HCT116 (cell line): ENCODE measurements around the gene TEX26. TPM values are rescaled to one million over a fixed set of nuclear protein-coding genes. Genes with fewer than 3 reads are reported as not detected.

ENCODE experiments used
- ATAC-seq: fragments of 200-7000 bp; cut with Tn5 transposase; 2 replicates; pipeline ENCODE4 v1.9.1; 2020; ENCODE audit warnings: mild to moderate bottlenecking, moderate library complexity
- BruUV-seq: library from RNA; stranded (reverse); fragments of 400-500 nt; replicated peaks from 2 replicates; lab custom pipeline; 2021; lab: Mats Ljungman, UMichigan
- CTCF ChIA-PET: fragments of 300-600 bp; sonication (Branson Sonifier 250); formaldehyde crosslinking; loops from one replicate; lab custom pipeline; 2021; ENCODE audit warnings: antibody characterized with exemption; lab: Charles Lee
- POLR2A ChIA-PET: fragments of 300-600, 350-600 bp; sonication (Branson Sonifier 250); formaldehyde crosslinking; loops from one replicate; lab custom pipeline; 2021; ENCODE audit warnings: antibody characterized with exemption; lab: Charles Lee
- RAD21 ChIA-PET, 2 experiments: fragments of 300-600 bp; sonication (Branson Sonifier 250); formaldehyde crosslinking; loops; one replicate each; lab custom pipeline; 2023; ENCODE audit warnings: low total read pairs in 2 of 2; ENCODE audit not compliant: uncharacterized antibody in 2 of 2, unreplicated experiment in 2 of 2, low non-redundant PET in 1 of 2; lab: Charles Lee
- DNase-seq: peaks from one replicate; pipeline ENCODE4 v3.0.0-alpha.2; 2010; ENCODE audit warnings: low read depth, low spot score
- H2AFZ ChIP-seq: fragments of 200-600 bp; shearing (Covaris generic), sonication (generic); 2 replicates; pipeline ENCODE4 v1.6.1; 2017; ENCODE audit warnings: low read depth, mixed run types, mixed read lengths, antibody characterized with exemption, low read length; ENCODE audit not compliant: poor library complexity, severe bottlenecking
- H3K27ac ChIP-seq: 2 replicates; pipeline ENCODE4 v1.5.1; 2012; ENCODE audit warnings: low read depth, low read length
- H3K27me3 ChIP-seq: fragments of 200-600 bp; sonication (generic); 2 replicates; pipeline ENCODE4 v1.6.1; 2016; ENCODE audit warnings: mixed run types, low read length, mixed read lengths; ENCODE audit not compliant: insufficient read depth
- H3K36me3 ChIP-seq, 2 experiments: fragments of 200-500 bp in 1 of 2; fragments of 200-600 bp in 1 of 2; sonication (Bioruptor generic) in 1 of 2; sonication (generic) in 1 of 2; 2 replicates each; pipeline versions ENCODE4 v1.5.1 to v1.6.1; 2014 to 2016; ENCODE audit warnings: low read length in 2 of 2, inconsistent platforms in 1 of 2, mixed read lengths in 1 of 2, mixed run types in 1 of 2; ENCODE audit not compliant: insufficient read depth in 2 of 2, control insufficient read depth in 1 of 2
- H3K4me1 ChIP-seq, 2 experiments: fragments of 200-600 bp in 1 of 2; sonication (generic) in 1 of 2; 2 replicates each; pipeline versions ENCODE4 v1.5.1 to v1.6.1; 2012 to 2017; ENCODE audit warnings: low read length in 2 of 2, inconsistent platforms in 1 of 2, mild to moderate bottlenecking in 1 of 2, mixed read lengths in 1 of 2, mixed run types in 1 of 2, moderate library complexity in 1 of 2; ENCODE audit not compliant: insufficient read depth in 2 of 2, control insufficient read depth in 1 of 2
- H3K4me2 ChIP-seq: fragments of 200-600 bp; sonication (generic); 2 replicates; pipeline ENCODE4 v1.6.1; 2017; ENCODE audit warnings: mixed run types, low read length, mixed read lengths
- H3K4me3 ChIP-seq, 2 experiments: fragments of 200-600 bp in 1 of 2; sonication (generic) in 1 of 2; replicated peaks in 1 of 2; 2 replicates each; pipeline ENCODE4 v1.5.1; 2011 to 2016; ENCODE audit warnings: low read length in 2 of 2, control low read depth in 1 of 2, low read depth in 1 of 2, mild to moderate bottlenecking in 1 of 2, mixed read lengths in 1 of 2, mixed run types in 1 of 2
- H3K79me2 ChIP-seq: fragments of 200-600 bp; sonication (generic); 2 replicates; pipeline ENCODE4 v1.6.1; 2017; ENCODE audit warnings: mild to moderate bottlenecking, mixed run types, low read length, moderate library complexity, mixed read lengths; ENCODE audit not compliant: insufficient read depth
- H3K9ac ChIP-seq: fragments of 200-600 bp; sonication (generic); 2 replicates; pipeline ENCODE4 v1.6.1; 2016; ENCODE audit warnings: low read length, mixed read lengths
- H3K9me2 ChIP-seq: fragments of 200-600 bp; sonication (generic), shearing (Covaris generic); 2 replicates; pipeline ENCODE4 v1.6.1; 2017; ENCODE audit warnings: mixed run types, mild to moderate bottlenecking, moderate library complexity; ENCODE audit not compliant: insufficient read depth
- H3K9me3 ChIP-seq, 2 experiments: fragments of 200-500 bp in 1 of 2; fragments of 200-600 bp in 1 of 2; sonication (Bioruptor generic) in 1 of 2; sonication (generic) in 1 of 2; 2 replicates each; pipeline ENCODE4 v1.6.1; 2014 to 2017; ENCODE audit warnings: low read length in 2 of 2, mixed read lengths in 2 of 2, inconsistent platforms in 1 of 2, low read depth in 1 of 2, mild to moderate bottlenecking in 1 of 2, mixed run types in 1 of 2, moderate library complexity in 1 of 2; ENCODE audit not compliant: control insufficient read depth in 1 of 2, insufficient read depth in 1 of 2
- H4K20me1 ChIP-seq: fragments of 200-600 bp; sonication (generic), shearing (Covaris generic); 2 replicates; pipeline ENCODE4 v1.6.1; 2017; ENCODE audit warnings: mixed run types, mild to moderate bottlenecking, moderate library complexity; ENCODE audit not compliant: insufficient read depth
- EGR1 ChIP-seq: IDR thresholded peaks from 2 replicates; pipeline ENCODE4 v1.6.1; 2012; ENCODE audit warnings: low read depth
- POLR2A ChIP-seq: IDR thresholded peaks from 2 replicates; pipeline ENCODE4 v1.7.0; 2011; ENCODE audit warnings: borderline replicate concordance; ENCODE audit not compliant: insufficient read depth, insufficient read length; ENCODE audit errors: extremely low read depth
- POLR2AphosphoS5 ChIP-seq: IDR thresholded peaks from 2 replicates; pipeline ENCODE4 v1.6.1; 2011; ENCODE audit warnings: mild to moderate bottlenecking, low read depth, low read length, moderate library complexity
- RAD21 ChIP-seq: IDR thresholded peaks from 2 replicates; pipeline ENCODE4 v1.6.1; 2012; ENCODE audit warnings: low read depth, mild to moderate bottlenecking
- YY1 ChIP-seq: IDR thresholded peaks from 2 replicates; pipeline ENCODE4 v1.6.1; 2011; ENCODE audit warnings: low read length, low read depth, moderate library complexity, mild to moderate bottlenecking; ENCODE audit not compliant: insufficient replicate concordance; ENCODE audit errors: extremely low read depth
- intact Hi-C: fragments of 100-400 bp; cut with micrococcal nuclease; formaldehyde crosslinking; loops from 2 replicates; pipeline ENCODE4 v1.10.0; 2022
- total RNA-seq: library from RNA; stranded (reverse); gene quantifications from one replicate; pipeline ENCODE4 v1.2.1, GENCODE V29; 2021; ENCODE audit not compliant: unreplicated experiment

The TEX26 gene
- total RNA-seq, 1 experiment from 2014 or later, result not detected

- no peak overlapping the region for H3K4me3 ChIP-seq
- H3K4me1 ChIP-seq, result no peaks in the 10 kb centered on the region
- no peaks in the 10 kb centered on the region for H3K79me2 ChIP-seq
- H4K20me1 ChIP-seq, result no peaks in the 10 kb centered on the region
- no peak overlapping the region for H2AFZ ChIP-seq
- H3K4me2 ChIP-seq, result no peak overlapping the region
- CTCF ChIA-PET, result no interaction called here
- DNase-seq, result no peak
- H3K9me2 ChIP-seq, result no peaks in the 10 kb centered on the region
- RAD21 ChIA-PET, result no interaction called here
- ATAC-seq, result no peak
- H3K36me3 ChIP-seq, result no peaks in the 10 kb centered on the region
- BruUV-seq, result no TSS peak
- intact Hi-C loops, result loop anchor here (10.0 kb wide), 1 partner anchor 60 kb away; no protein-coding TSS in a partner anchor
- H3K9me3 ChIP-seq, result no peaks in the 10 kb centered on the region
- TF ChIP-seq RAD21, result no peak
- TF ChIP-seq POLR2AphosphoS5, result no peak
- POLR2A ChIA-PET, result no interaction called here
- no peak overlapping the region for H3K27ac ChIP-seq
- H3K27me3 ChIP-seq, result no peaks in the 10 kb centered on the region
- H3K9ac ChIP-seq, result no peak overlapping the region
Measured at GRCh38 chr13:30924721-30925120, 7.7 kb upstream of the TEX26 start.

DNA sequence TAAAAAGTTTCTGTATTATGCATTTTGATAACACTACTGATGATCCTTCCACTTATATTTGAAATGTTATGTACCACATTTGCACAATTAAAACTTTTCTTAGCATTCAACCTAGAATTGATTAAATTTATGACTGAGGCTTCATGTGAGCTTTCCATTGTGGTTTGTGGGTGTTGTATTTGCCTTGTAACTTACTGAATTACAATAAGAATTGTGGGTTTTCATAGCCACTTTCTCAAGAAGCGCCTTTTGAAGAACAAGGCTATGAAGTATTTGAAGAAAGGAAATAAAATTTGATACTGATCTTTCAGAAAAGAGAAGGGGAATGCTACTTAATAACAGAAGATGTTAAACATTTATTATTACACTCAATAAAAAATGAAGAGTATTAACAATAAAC is 7.0 kb upstream of the TEX26 start:
- DNase-seq, result no peak
- Histone ChIP-seq H3K4me2 (no peak overlapping the region), H3K9me3 (no peaks in the 10 kb centered on the region)
- TF ChIP-seq POLR2A (no peak), YY1 (no peak), EGR1 (no peak), RAD21 (no peak)
- TF ChIP-seq, all 23 proteins: peak for 0
- ChIA-PET RAD21 (no interaction called here), CTCF (no interaction called here), POLR2A (no interaction called here)
- intact Hi-C loops, result loop anchor here (10.0 kb wide), 1 partner anchor 59 kb away; no protein-coding TSS in a partner anchor
- Histone ChIP-seq H3K79me2 (no peaks in the 10 kb centered on the region), H3K27ac (no peak overlapping the region), H3K27me3 (no peaks in the 10 kb centered on the region), H3K9ac (no peak overlapping the region), H4K20me1 (no peaks in the 10 kb centered on the region), H3K9me2 (no peaks in the 10 kb centered on the region), H2AFZ (no peak overlapping the region), H3K4me3 (no peak overlapping the region), H3K4me1 (no peaks in the 10 kb centered on the region), H3K36me3 (no peaks in the 10 kb centered on the region)
- no TSS peak for BruUV-seq
- ATAC-seq, result no peak
